ENCODE data around the gene CEP95. TPM values are rescaled to one million over a fixed set of nuclear protein-coding genes. Genes with fewer than 3 reads are reported as not detected.
A peak's percentile ranks its signal among the peaks of the same experiment; 100 is the strongest.
"Not testable (repeated sequence)": the region's sequence is repeated elsewhere in the genome, so short reads cannot be mapped to it uniquely, and the experiment has no call there.

The CEP95 gene, protein sequence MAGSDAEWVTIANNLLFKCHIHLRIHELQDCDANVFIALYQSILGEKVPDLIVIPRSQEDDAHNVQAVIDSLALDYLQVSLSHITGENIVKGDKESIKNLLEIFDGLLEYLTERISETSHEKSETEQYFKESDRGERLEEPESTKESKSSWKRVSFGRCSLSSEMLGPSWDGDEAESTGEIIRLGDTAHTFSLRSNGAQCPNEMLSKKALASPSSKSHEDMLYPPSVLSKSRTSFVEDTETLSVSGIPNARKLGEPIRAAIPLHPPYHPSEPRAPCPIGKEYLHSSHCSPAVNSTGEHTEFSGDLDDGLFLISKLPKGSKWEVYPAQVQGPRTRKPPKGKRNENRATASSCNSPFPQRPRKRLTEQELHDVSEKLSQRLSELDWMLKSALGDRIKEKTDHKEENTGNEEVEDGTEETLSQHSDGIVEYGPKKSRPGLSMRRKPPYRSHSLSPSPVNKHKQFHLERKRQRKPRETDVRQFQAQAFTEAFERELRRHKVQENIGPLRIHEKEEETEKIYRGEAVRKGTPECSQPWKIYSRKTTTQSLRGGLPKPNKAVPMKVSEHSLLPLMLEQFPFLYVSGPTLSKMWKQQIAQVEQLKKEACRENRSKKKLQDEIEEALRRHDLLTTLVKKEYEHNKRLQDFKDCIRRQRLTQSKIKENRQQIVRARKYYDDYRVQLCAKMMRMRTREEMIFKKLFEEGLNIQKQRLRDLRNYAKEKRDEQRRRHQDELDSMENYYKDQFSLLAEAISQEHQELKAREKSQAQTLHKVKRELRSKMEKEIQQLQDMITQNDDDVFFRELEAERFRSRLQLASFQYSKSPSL
- total RNA-seq (2014; rRNA removed; shearing (Covaris generic)) = 22.4 and 34.2 TPM in 2 replicates

DNA sequence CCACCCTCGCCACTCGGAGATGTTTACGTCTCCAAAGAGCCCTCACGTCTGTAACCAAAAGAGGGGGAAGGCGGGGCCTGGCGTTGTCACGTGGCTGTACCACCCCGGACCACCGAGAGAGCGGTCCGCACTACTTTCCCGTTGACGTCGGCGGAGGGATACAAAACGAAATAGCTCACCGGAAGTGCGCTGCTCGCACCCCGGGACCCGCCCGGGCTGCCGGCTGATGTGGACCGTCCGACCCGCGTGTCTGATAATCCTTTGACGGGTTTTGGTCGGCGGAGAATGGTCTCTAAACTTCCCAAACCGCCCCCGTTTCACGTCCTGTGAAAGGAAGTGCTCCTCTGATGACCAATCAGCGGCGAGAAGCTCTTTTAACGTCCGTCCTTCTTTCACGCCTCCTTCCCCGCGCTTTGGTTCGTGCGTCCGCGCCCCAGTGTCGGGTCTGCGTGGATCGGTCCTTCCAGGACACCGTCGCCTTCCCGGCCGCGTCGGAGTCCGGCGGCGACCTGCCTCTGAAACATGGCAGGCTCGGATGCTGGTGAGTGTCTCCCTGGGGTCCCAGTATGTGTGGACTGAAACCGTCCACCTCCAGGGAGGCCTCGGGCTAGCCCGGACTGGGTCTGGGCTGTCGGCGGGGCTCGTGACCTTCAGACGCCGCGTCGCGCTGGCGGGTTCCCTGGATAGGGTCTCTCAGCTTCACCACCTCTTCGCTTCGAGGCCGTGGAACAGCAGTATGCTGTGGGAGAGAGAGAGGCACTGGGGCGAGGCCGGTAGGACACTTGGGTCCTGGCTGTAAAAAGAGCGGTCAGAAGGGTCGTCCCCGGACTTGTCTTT is at the start of gene CEP95:
CEP95 (plus strand) TSS at position 402 of the 837 bp plus-strand sequence; CDS start at position 523, 121 bp downstream.
- H3K4me3 ChIP-seq = peak within 1 kb of the TSS; percentile 100
- peaks cover 13% of the 10 kb centered on the region for H3K4me1 ChIP-seq
- H3K36me3 ChIP-seq = peaks cover 44% of the 10 kb centered on the region
- no peaks in the 10 kb centered on the region for H3K9me3 ChIP-seq (replicated peaks)
- H3K27me3 ChIP-seq = no peaks in the 10 kb centered on the region
- peak within 1 kb of the TSS; percentile 100 for H3K27ac ChIP-seq
- peak; percentile 95 to 96 for DNase-seq

DNA sequence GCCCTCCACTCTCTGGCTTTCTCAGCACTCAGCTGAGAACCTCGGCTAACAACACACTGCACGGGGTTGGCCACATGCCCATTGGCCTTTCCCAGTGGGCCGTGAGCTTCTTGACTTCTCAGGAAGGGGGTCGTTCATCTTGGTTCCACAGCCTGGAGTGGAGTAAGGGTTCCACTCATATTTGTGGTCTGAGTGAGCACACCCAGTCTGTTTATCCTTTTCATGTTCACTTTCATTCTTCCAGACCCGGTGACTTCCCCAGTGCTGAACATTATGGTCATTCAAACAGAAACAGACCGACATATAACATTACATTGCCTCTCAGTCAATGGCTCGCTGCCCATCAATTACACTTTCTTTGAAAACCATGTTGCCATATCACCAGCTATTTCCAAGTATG is 49.6 kb upstream of the CEP95 start:
- DNase-seq = no peak
- no peak overlapping the region for H3K4me3 ChIP-seq
- H3K4me1 ChIP-seq = no peaks in the 10 kb centered on the region
- no peaks in the 10 kb centered on the region for H3K36me3 ChIP-seq
- H3K27me3 ChIP-seq = no peaks in the 10 kb centered on the region
- H3K27ac ChIP-seq = no peak overlapping the region
- no peaks in the 10 kb centered on the region for H3K9me3 ChIP-seq (replicated peaks)

DNA sequence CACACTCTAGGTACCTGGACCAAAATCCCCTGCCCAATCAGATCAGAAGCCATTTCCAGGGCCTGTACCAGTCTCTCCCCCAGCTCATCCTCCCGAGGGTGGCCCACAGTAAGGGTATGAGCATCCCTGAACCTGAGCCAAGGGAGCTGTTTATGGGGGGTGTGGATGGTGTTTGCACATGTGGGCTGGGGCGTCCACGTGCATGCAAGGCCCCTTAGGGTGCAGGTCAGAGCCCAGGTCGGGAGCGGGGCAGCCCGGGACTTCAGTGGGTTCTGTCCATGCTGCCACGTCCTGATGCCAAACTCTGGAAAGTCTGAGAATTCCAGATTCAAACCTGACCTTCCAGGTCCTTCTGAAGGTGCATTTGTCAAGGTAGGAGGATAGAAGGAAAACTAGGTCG is 48.0 kb upstream of the CEP95 start:
- Histone ChIP-seq H3K27me3 (no peaks in the 10 kb centered on the region), H3K4me1 (no peaks in the 10 kb centered on the region), H3K27ac (no peak overlapping the region), H3K36me3 (no peaks in the 10 kb centered on the region), H3K9me3 (replicated peaks) (no peaks in the 10 kb centered on the region), H3K4me3 (no peak overlapping the region)
- DNase-seq = no peak

DNA sequence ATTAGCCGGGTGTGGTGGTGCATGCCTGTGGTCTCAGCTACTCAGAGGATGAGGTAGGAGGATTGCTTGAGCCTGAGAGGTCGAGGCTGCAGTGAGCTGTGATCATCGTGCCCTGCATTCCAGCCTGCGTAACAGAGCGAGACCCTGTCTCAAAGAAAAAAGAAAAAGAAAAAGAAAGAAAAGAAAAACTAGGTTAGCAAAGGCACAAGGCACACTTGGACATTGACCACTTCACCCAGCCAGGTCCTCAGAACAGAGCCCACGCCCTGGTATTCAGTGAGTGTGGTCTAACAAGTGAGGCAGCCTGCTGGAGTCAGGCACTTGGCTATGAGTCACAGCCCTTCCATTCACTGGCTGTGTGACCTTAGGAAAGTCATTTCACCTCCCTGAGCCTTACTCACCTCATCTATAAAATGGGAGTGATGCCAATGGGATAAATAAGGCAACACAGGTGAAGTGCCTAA is 47.5 kb upstream of the CEP95 start:
- no peaks in the 10 kb centered on the region for H3K4me1 ChIP-seq
- no peak overlapping the region for H3K4me3 ChIP-seq
- no peaks in the 10 kb centered on the region for H3K9me3 ChIP-seq (replicated peaks)
- no peaks in the 10 kb centered on the region for H3K27me3 ChIP-seq
- no peak for DNase-seq
- H3K36me3 ChIP-seq = no peaks in the 10 kb centered on the region
- H3K27ac ChIP-seq = no peak overlapping the region

DNA sequence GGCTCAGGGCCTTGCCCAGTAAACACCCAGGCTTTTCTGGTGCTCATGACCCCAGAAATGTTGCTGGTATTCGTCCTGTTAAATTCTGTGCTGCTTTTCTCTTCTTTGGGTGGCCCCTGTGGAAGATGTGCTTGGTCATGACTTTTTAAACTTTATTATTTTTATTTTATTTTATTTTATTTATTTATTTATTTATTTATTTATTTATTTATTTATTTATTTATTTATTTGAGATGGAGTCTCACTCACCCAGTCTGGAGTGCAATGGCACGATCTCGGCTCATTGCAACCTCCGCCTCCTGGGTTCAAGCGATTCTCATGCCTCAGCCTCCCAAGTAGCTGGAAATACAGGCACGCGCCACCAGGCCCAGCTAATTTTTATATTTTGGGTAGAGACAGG is 47.0 kb upstream of the CEP95 start:
- H3K9me3 ChIP-seq (replicated peaks); DNase-seq; H3K36me3 ChIP-seq; H3K27ac ChIP-seq; H3K4me1 ChIP-seq; H3K4me3 ChIP-seq; H3K27me3 ChIP-seq: not testable (repeated sequence)

DNA sequence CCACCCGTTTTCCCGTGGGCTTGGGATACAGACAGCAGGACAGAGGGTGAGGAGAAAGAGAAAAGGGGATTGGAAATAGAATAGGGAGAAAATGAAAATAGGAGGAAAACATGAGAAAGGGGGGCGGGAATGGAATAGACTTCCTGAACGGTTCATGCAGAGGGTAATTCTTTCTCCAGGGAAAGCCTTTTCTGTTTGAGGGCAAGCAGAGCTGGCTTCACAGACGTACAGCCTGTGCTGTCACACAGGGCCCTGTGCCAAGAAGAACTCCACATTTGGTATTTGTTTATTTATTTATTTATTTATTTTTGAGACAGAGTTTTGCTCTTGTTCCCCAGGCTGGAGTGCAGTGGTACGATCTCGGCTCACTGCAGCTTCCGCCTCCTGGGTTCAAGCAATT is 45.8 kb upstream of the CEP95 start:
- no peak overlapping the region for H3K4me3 ChIP-seq
- H3K27me3 ChIP-seq = no peaks in the 10 kb centered on the region
- H3K4me1 ChIP-seq = 0 out of 2 replicates have a peak, but pooled peaks cover under 1% of the 10 kb centered on the region
- no peaks in the 10 kb centered on the region for H3K36me3 ChIP-seq
- no peaks in the 10 kb centered on the region for H3K9me3 ChIP-seq (replicated peaks)
- no peak for DNase-seq
- H3K27ac ChIP-seq = no peak overlapping the region

DNA sequence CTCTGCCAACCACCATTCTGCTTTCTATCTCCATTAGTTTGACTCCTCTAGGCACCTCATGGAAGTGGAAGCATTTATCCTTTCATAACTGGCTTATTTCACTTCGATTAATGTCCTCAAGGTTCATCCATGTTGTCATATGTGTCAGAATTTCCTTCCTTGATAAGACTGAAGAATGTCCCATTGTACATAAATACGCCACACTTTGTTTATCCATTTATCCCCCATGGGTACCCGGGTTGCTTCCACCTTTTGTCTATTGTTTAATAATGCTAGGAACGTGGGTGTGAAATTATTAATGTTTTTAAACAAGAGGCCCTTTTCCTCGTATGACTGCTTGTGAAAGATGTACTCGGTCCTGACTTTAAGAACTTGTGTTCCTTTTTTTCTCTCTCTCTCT is 45.0 kb upstream of the CEP95 start:
- Histone ChIP-seq H3K4me3 (no peak overlapping the region), H3K27ac (no peak overlapping the region)

DNA sequence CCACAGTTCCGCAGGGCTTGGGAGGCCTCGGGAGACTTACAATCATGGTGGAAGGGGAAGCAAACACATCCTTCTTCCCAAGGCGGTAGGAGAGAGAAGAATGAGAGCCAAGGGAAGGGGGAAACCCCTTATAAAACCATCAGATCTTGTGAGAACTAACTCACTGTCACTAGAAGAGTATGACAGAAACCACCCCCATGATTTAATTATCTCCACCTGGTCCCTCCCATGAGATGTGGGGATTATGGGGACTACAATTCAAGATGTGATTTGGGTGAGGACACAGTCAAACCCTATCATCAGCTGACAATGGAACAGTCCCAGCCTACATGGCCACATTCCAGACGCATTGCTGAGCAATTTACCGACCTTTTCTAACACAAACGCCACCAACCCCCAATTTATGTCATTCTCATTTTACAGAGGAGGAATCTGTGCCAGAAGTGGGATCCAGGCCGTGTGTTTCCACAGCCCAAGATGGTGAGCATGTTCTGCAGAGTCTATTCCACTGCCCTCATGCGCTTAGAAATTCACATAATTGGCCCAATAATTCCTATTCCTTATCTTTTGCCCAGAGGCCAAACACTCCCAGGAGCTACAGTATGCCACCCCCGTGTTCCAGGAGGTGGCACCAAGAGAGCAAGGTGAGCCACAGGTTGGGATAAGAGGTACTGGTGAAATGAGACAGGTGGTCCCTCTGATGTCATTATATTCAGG is 40.6 kb upstream of the CEP95 start:
- no peaks in the 10 kb centered on the region for H3K9me3 ChIP-seq (replicated peaks)
- no peaks in the 10 kb centered on the region for H3K27me3 ChIP-seq
- H3K4me3 ChIP-seq = no peak overlapping the region
- H3K36me3 ChIP-seq = no peaks in the 10 kb centered on the region
- H3K4me1 ChIP-seq = 0 out of 2 replicates have a peak, but pooled peaks cover 2% of the 10 kb centered on the region
- no peak overlapping the region for H3K27ac ChIP-seq
- peak in 1 of 2 experiments; percentile 9 for DNase-seq

More for the DNA sequence above, 45.0 kb upstream of the CEP95 start:
- H3K36me3 ChIP-seq = no peaks in the 10 kb centered on the region
- H3K9me3 ChIP-seq (replicated peaks) = no peaks in the 10 kb centered on the region
- no peak for DNase-seq
- H3K27me3 ChIP-seq = no peaks in the 10 kb centered on the region
- 0 out of 2 replicates have a peak, but pooled peaks cover 2% of the 10 kb centered on the region for H3K4me1 ChIP-seq

DNA sequence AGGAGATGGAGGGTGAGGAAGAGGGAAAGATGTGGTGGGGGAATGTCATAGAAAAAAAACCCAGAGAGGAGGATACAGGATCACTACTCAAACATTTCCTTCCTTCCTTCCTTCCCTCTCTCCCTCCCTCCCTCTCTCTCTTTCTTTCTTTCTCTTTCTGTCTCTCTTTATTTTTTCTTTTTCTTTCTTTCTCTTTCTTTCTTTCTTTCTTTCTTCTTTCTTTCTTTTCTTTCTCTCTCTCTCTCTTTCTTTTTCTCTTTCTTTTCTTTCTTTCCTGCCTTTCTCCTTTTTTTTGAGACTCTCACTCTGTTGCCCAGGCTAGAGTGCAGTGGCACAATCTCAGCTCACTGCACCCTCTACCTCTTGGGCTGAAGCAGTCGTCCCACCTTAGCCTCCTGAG is 39.9 kb upstream of the CEP95 start:
- not testable (repeated sequence) for H3K4me3 ChIP-seq; H3K27ac ChIP-seq; DNase-seq; H3K9me3 ChIP-seq (replicated peaks); H3K27me3 ChIP-seq; H3K4me1 ChIP-seq; H3K36me3 ChIP-seq

DNA sequence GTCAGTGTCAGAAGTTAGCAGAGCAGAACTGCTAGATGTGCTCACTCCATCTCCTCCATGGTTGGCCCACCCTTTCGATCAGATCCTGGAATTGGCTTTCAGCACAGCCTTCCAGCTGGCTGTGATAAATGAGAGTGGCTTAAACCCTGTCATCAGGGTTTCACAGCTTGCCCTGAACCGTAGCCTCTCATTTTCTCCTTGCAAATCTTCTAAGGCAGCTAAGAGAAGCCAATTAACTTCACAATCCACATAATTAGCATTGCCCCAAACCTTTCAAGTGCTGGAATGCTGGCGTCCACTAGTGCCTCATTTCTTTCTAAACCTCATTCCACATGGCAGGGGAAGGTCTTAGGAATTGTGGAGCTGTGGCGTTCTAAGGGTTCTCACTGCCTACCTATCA is 36.2 kb upstream of the CEP95 start:
- no peak for DNase-seq
- no peak overlapping the region for H3K27ac ChIP-seq
- no peaks in the 10 kb centered on the region for H3K36me3 ChIP-seq
- H3K4me3 ChIP-seq = no peak overlapping the region
- H3K9me3 ChIP-seq (replicated peaks) = no peaks in the 10 kb centered on the region
- H3K27me3 ChIP-seq = no peaks in the 10 kb centered on the region
- 0 out of 2 replicates have a peak, but pooled peaks cover 2% of the 10 kb centered on the region for H3K4me1 ChIP-seq

DNA sequence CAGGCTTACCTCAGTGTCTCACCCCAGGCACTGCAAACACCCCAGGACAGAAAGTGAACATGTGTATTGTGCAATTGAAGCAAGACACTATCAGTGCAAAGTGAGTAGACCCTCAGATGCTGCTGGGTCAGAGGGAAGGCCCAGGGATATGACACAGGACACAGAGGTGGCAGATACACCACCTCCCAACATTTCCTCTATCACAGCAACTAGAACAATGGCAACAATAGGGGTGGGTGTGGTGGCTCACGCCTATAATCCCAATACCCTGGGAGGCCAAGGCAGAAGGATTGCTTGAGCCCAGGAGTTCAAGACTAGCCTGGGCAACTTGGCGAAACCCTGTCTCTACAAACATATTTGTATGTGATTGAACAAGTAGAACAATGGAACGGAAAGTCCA is 35.3 kb upstream of the CEP95 start:
- H3K27ac ChIP-seq = no peak overlapping the region
- DNase-seq = no peak
- no peak overlapping the region for H3K4me3 ChIP-seq
- no peaks in the 10 kb centered on the region for H3K27me3 ChIP-seq
- H3K9me3 ChIP-seq (replicated peaks) = no peaks in the 10 kb centered on the region
- H3K36me3 ChIP-seq = no peaks in the 10 kb centered on the region; the same call in 1 of the 2 replicates
- H3K4me1 ChIP-seq = no peaks in the 10 kb centered on the region

DNA sequence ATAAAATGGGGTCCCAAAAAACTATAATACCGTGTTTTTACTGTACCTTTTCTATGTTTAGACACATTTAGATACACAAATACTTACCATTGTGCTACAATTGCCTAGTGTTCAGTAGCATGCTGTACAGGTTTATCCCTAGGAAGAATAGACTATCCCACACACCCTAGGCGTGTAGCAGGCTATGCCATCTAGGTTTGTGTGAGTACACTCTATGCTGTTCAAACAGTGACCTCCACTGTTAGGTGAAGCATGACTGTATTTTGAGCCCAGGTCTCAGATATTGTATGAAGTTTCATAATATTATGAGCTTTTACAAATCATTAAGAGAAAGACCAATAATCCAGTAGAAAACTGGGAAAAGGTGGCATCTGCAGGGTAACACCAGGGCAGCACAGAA is 34.2 kb upstream of the CEP95 start:
- Histone ChIP-seq H3K9me3 (replicated peaks) (no peaks in the 10 kb centered on the region), H3K27ac (no peak overlapping the region), H3K36me3 (peaks cover 3% of the 10 kb centered on the region), H3K4me1 (no peaks in the 10 kb centered on the region), H3K4me3 (no peak overlapping the region), H3K27me3 (no peaks in the 10 kb centered on the region)
- DNase-seq = no peak

DNA sequence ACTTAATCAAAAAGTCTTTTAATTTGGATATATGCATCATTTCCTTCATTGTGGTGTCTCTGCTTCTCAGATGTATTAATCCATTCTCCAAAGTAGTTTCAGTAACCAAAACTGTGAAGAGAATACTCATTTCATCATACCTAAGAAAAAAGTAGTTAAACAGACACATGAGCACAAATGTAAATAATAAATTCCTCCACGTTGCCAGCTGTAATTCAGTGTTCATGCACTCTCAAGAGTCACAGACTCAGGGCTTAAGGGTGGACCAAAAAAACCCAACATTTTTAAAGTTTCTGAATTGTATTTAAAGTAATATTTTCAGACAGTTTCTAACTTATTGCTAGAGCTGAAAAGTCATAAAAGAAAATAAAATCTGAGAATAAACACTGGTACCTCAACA is 28.9 kb upstream of the CEP95 start:
- Histone ChIP-seq H3K27me3 (no peaks in the 10 kb centered on the region), H3K4me3 (no peak overlapping the region), H3K9me3 (replicated peaks) (no peaks in the 10 kb centered on the region), H3K36me3 (peaks cover 26% of the 10 kb centered on the region), H3K4me1 (no peaks in the 10 kb centered on the region), H3K27ac (no peak overlapping the region)
- DNase-seq = no peak

DNA sequence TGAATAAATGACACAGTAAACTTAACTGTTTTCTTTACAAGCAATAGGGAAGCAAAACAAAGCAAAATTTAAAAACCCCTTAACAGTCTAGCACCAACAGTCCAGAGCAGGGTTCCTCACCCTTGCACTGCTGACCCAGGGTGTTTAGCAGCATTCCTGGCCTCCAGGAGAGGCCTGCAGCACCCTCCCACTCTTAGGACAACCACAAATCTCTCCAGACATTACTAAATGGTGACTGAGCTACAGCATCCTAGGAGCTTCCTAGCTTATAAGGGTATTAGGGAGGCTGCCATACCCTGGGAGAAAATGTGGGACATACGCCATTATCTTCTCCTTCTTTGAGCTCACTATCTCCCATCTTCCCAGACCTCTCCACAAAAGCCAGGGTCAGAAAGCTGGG is 25.8 kb upstream of the CEP95 start:
- no peak overlapping the region for H3K4me3 ChIP-seq
- no peaks in the 10 kb centered on the region for H3K27me3 ChIP-seq
- peaks cover 29% of the 10 kb centered on the region for H3K36me3 ChIP-seq
- H3K9me3 ChIP-seq (replicated peaks) = no peaks in the 10 kb centered on the region
- no peak for DNase-seq
- H3K4me1 ChIP-seq = no peaks in the 10 kb centered on the region
- no peak overlapping the region for H3K27ac ChIP-seq
